Left ventricle myocardium superior (tissue), 1 donor: ENCODE data around the gene MACC1. TPM values are rescaled to one million over a fixed set of nuclear protein-coding genes. Genes with fewer than 3 reads are reported as not detected.
"Not testable (repeated sequence)": the region's sequence is repeated elsewhere in the genome, so short reads cannot be mapped to it uniquely, and the experiment has no call there.

Experiments used
- ATAC-seq: fragments of 200-7000 bp; cut with Tn5 transposase; one replicate; pipeline ENCODE4 v1.9.1; 2020; ENCODE audit warnings: mild to moderate bottlenecking, moderate library complexity
- DNase-seq: peaks from one replicate; pipeline ENCODE4 v3.0.0-alpha.2; 2020
- intact Hi-C: fragments of 100-400 bp; cut with micrococcal nuclease; formaldehyde crosslinking; loops from one replicate; pipeline ENCODE4 v1.11.0; 2022
- total RNA-seq: library from RNA; stranded (reverse); fragmentation: NEBNext Ultra II Directional; extraction: Animal tissue kit (Norgen Biotek cat#: 25700); gene quantifications from one replicate; pipeline ENCODE4 v1.2.1, GENCODE V29; 2021
- donor health status: DM: no; HTN: yes; CAD: no; lungs with severe emphysema.

The MACC1 gene
- total RNA-seq, 1 donor from 2014 or later: 0.05 TPM

- no peak for ATAC-seq
- intact Hi-C loops: no loop called here
- no peak for DNase-seq
Observed at GRCh38 chr7:20214921-20215669, 2.1 kb downstream of the MACC1 start.

- intact Hi-C loops: no loop called here
- no peak for ATAC-seq
- DNase-seq: no peak
Observed at GRCh38 chr7:20214132-20214531, 3.1 kb downstream of the MACC1 start.

GRCh38 chr7:20213378-20213777 lies 3.8 kb downstream of the MACC1 start:
- intact Hi-C loops: no loop called here
- no peak for ATAC-seq
- no peak for DNase-seq

GRCh38 chr7:20211376-20211775 lies 5.8 kb downstream of the MACC1 start:
- intact Hi-C loops: no loop called here

GRCh38 chr7:20208651-20209307 lies 8.4 kb downstream of the MACC1 start:
- ATAC-seq (no peak), DNase-seq (no peak)
- intact Hi-C loops: no loop called here

More at GRCh38 chr7:20211376-20211775, 5.8 kb downstream of the MACC1 start:
- no peak for DNase-seq
- ATAC-seq: no peak

GRCh38 chr7:20207811-20208210 lies 9.4 kb downstream of the MACC1 start:
- ATAC-seq, DNase-seq, intact Hi-C loops: not testable (repeated sequence)

- intact Hi-C loops: no loop called here
- DNase-seq: no peak
- ATAC-seq: no peak
Observed at GRCh38 chr7:20206104-20206896, 10.9 kb downstream of the MACC1 start.

GRCh38 chr7:20203316-20203715 lies 13.9 kb downstream of the MACC1 start:
- DNase-seq (no peak), ATAC-seq (no peak)
- intact Hi-C loops: no loop called here

- ATAC-seq: no peak
- intact Hi-C loops: no loop called here
- no peak for DNase-seq
Observed at GRCh38 chr7:20201380-20201779, 15.8 kb downstream of the MACC1 start.

- no peak for ATAC-seq
- intact Hi-C loops: no loop called here
Observed at GRCh38 chr7:20200971-20201370, 16.2 kb downstream of the MACC1 start.

GRCh38 chr7:20200361-20200760 lies 16.8 kb downstream of the MACC1 start:
- DNase-seq (no peak), ATAC-seq (no peak)
- intact Hi-C loops: no loop called here

More at GRCh38 chr7:20200971-20201370, 16.2 kb downstream of the MACC1 start:
- DNase-seq: no peak

GRCh38 chr7:20199015-20199737 lies 18.0 kb downstream of the MACC1 start:
- DNase-seq (peak; percentile 39), ATAC-seq (peak; percentile 61)
- intact Hi-C loops: no loop called here

GRCh38 chr7:20198260-20198659 lies 18.9 kb downstream of the MACC1 start:
- DNase-seq (no peak), ATAC-seq (no peak)
- intact Hi-C loops: no loop called here

- ATAC-seq: no peak
- intact Hi-C loops: no loop called here
- no peak for DNase-seq
Observed at GRCh38 chr7:20197837-20198236, 19.3 kb downstream of the MACC1 start.

- intact Hi-C loops: no loop called here
- DNase-seq: no peak
- no peak for ATAC-seq
Observed at GRCh38 chr7:20197125-20197748, 19.9 kb downstream of the MACC1 start.

- ATAC-seq (no peak), DNase-seq (no peak)
- intact Hi-C loops: no loop called here
Observed at GRCh38 chr7:20194343-20194995, 22.7 kb downstream of the MACC1 start.

- DNase-seq (no peak), ATAC-seq (no peak)
- intact Hi-C loops: no loop called here
Observed at GRCh38 chr7:20193873-20194272, 23.3 kb downstream of the MACC1 start.

- DNase-seq (no peak), ATAC-seq (no peak)
- intact Hi-C loops: no loop called here
Observed at GRCh38 chr7:20193242-20193777, 23.9 kb downstream of the MACC1 start.
